K562 (cell line): Measurements from ENCODE around the gene PDIA5. TPM values are rescaled to one million over a fixed set of nuclear protein-coding genes. Genes with fewer than 3 reads are reported as not detected.

Source experiments
- HNRNPLL ChIP-seq: fragments of 200-400 bp; formaldehyde crosslinking; IDR thresholded peaks from 2 replicates; pipeline ENCODE4 v1.6.1; 2017; ENCODE audit warnings: low read length, low read depth, mild to moderate bottlenecking; ENCODE audit not compliant: poor library complexity, severe bottlenecking
- MTA1 ChIP-seq: fragments of 450-650 bp; IDR thresholded peaks from 2 replicates; pipeline ENCODE4 v1.6.1; 2017; ENCODE audit warnings: borderline replicate concordance
- NFXL1 ChIP-seq: fragments of 450-650 bp; formaldehyde crosslinking; IDR thresholded peaks from 2 replicates; pipeline ENCODE4 v1.4.0; 2021; ENCODE audit warnings: mild to moderate bottlenecking
- NRF1 ChIP-seq, 2 experiments: fragments of 450-650 bp; IDR thresholded peaks in 1 of 2; conservative IDR thresholded peaks in 1 of 2; 2 replicates each; pipeline ENCODE4 v1.6.1; 2014; ENCODE audit warnings: mild to moderate bottlenecking in 2 of 2
- POLR2A ChIP-seq: fragments of 450-650 bp; conservative IDR thresholded peaks from 2 replicates; pipeline ENCODE4 v1.6.1; 2016
- SP1 ChIP-seq: sonication (generic); formaldehyde crosslinking; IDR thresholded peaks from 2 replicates; pipeline ENCODE4 v1.8.1; 2022; ENCODE audit warnings: mild to moderate bottlenecking, missing genetic modification reagents
- TAF1 ChIP-seq: IDR thresholded peaks from 2 replicates; pipeline ENCODE4 v1.6.1; 2011; ENCODE audit warnings: mild to moderate bottlenecking, low read length, moderate library complexity; ENCODE audit not compliant: insufficient read depth, control insufficient read depth, severe bottlenecking; ENCODE audit errors: extremely low read depth
- TBL1XR1 ChIP-seq, 2 experiments: IDR thresholded peaks; 2 replicates each; pipeline ENCODE4 v1.6.1; 2012; ENCODE audit warnings: improper control_type of control experiment in 2 of 2, low read length in 2 of 2, mild to moderate bottlenecking in 1 of 2
- ZNF133 ChIP-seq: fragments of 250-450 bp; sonication (Bioruptor Pico); IDR thresholded peaks from 2 replicates; pipeline ENCODE4 v1.4.0; 2020; ENCODE audit warnings: mild to moderate bottlenecking
- polyA plus RNA-seq, 8 experiments: library from polyadenylated mRNA; depleted of rRNA in 4 of 8; stranded (reverse) in 5 of 8; unstranded in 3 of 8; fragments of >200 nt; fragmentation: Nextera tagmentation in 2 of 8; fragmentation: Illumina TruSeq in 1 of 8; extraction: Ambion mirVana in 2 of 8; extraction: Trizol in 1 of 8; gene quantifications; 2 replicates each; pipeline versions ENCODE4 v1.2.1 to v1.2.3, GENCODE V29; 2011 to 2014; ENCODE audit warnings: inconsistent platforms in 1 of 8, missing spikeins in 1 of 8
- total RNA-seq, 7 experiments: library from RNA; depleted of rRNA in 6 of 7; stranded (reverse); fragments of >200 nt in 6 of 7; fragmentation: Illumina TruSeq in 2 of 7; extraction: Trizol in 2 of 7; gene quantifications; 2 replicates each; pipeline versions ENCODE4 v1.2.1 to v1.2.3, GENCODE V29; 2011 to 2021; ENCODE audit warnings: low replicate concordance in 1 of 7
- TF ChIP-seq, protein P1 (sequence below): fragments of 450-650 bp; IDR thresholded peaks from 2 replicates; pipeline ENCODE4 v1.6.1; 2016; ENCODE audit warnings: mild to moderate bottlenecking, moderate library complexity
- TF ChIP-seq, protein P2 (sequence below): sonication (generic); formaldehyde crosslinking; IDR thresholded peaks from 2 replicates; pipeline ENCODE4 v1.8.0; 2022; ENCODE audit warnings: mild to moderate bottlenecking, missing genetic modification reagents

The PDIA5 gene
- total and polyA plus RNA-seq, 9 of the 15 experiments (the other 6 are each of a cell fraction or from before 2014, with no cell fraction given), result 3.4 to 31.8 (median 19.6) TPM

DNA sequence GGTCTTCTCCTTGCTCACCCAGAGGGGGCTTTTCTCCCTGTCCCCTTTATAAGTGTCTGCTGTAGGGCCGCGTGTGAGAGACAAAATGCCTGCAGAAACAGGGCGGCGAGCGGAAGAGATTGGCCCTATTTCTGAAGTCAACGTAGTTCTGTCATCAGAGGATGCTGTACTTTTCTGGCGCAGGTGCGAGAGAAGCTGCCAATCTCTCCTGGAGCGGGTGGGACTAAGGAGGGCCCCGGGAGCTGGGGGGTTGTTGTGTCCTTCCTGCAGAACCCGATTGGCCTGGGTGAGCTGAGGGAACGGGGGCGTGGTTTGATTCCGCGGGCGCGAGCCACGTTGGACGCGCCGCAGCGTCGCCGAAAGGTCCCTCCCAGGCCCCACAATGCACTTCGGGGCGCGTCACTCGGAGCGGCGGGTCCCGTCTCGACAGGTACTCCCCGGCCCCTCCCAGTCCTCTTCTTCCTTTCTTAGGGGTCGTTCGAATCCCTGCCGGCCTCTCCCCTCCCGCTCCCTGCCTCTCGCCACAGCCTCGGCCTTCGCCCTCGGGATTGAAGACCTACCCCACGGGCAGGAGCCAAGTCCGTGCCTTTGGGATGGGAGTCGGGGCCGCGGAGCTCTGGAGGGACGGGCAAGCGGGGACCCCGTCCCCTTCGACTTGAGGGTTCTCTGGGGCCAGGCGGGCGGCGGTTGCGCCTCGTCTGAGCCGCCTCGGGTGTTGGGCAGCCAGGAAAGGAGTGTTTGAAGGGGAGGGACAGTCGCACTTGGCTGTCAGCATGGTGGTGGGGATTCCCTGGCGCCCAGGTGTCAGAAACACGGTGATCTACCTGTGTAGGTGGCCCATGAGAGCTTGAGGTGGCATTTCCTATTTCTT lies 135.0 kb downstream of the PDIA5 start, which contains the start of gene SEC22A (continued):
- TF ChIP-seq, protein P1, sequence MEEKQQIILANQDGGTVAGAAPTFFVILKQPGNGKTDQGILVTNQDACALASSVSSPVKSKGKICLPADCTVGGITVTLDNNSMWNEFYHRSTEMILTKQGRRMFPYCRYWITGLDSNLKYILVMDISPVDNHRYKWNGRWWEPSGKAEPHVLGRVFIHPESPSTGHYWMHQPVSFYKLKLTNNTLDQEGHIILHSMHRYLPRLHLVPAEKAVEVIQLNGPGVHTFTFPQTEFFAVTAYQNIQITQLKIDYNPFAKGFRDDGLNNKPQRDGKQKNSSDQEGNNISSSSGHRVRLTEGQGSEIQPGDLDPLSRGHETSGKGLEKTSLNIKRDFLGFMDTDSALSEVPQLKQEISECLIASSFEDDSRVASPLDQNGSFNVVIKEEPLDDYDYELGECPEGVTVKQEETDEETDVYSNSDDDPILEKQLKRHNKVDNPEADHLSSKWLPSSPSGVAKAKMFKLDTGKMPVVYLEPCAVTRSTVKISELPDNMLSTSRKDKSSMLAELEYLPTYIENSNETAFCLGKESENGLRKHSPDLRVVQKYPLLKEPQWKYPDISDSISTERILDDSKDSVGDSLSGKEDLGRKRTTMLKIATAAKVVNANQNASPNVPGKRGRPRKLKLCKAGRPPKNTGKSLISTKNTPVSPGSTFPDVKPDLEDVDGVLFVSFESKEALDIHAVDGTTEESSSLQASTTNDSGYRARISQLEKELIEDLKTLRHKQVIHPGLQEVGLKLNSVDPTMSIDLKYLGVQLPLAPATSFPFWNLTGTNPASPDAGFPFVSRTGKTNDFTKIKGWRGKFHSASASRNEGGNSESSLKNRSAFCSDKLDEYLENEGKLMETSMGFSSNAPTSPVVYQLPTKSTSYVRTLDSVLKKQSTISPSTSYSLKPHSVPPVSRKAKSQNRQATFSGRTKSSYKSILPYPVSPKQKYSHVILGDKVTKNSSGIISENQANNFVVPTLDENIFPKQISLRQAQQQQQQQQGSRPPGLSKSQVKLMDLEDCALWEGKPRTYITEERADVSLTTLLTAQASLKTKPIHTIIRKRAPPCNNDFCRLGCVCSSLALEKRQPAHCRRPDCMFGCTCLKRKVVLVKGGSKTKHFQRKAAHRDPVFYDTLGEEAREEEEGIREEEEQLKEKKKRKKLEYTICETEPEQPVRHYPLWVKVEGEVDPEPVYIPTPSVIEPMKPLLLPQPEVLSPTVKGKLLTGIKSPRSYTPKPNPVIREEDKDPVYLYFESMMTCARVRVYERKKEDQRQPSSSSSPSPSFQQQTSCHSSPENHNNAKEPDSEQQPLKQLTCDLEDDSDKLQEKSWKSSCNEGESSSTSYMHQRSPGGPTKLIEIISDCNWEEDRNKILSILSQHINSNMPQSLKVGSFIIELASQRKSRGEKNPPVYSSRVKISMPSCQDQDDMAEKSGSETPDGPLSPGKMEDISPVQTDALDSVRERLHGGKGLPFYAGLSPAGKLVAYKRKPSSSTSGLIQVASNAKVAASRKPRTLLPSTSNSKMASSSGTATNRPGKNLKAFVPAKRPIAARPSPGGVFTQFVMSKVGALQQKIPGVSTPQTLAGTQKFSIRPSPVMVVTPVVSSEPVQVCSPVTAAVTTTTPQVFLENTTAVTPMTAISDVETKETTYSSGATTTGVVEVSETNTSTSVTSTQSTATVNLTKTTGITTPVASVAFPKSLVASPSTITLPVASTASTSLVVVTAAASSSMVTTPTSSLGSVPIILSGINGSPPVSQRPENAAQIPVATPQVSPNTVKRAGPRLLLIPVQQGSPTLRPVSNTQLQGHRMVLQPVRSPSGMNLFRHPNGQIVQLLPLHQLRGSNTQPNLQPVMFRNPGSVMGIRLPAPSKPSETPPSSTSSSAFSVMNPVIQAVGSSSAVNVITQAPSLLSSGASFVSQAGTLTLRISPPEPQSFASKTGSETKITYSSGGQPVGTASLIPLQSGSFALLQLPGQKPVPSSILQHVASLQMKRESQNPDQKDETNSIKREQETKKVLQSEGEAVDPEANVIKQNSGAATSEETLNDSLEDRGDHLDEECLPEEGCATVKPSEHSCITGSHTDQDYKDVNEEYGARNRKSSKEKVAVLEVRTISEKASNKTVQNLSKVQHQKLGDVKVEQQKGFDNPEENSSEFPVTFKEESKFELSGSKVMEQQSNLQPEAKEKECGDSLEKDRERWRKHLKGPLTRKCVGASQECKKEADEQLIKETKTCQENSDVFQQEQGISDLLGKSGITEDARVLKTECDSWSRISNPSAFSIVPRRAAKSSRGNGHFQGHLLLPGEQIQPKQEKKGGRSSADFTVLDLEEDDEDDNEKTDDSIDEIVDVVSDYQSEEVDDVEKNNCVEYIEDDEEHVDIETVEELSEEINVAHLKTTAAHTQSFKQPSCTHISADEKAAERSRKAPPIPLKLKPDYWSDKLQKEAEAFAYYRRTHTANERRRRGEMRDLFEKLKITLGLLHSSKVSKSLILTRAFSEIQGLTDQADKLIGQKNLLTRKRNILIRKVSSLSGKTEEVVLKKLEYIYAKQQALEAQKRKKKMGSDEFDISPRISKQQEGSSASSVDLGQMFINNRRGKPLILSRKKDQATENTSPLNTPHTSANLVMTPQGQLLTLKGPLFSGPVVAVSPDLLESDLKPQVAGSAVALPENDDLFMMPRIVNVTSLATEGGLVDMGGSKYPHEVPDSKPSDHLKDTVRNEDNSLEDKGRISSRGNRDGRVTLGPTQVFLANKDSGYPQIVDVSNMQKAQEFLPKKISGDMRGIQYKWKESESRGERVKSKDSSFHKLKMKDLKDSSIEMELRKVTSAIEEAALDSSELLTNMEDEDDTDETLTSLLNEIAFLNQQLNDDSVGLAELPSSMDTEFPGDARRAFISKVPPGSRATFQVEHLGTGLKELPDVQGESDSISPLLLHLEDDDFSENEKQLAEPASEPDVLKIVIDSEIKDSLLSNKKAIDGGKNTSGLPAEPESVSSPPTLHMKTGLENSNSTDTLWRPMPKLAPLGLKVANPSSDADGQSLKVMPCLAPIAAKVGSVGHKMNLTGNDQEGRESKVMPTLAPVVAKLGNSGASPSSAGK, result no peak
- peak; percentile 49; the same call in 1 of the 2 replicates for TF ChIP-seq SP1 (CRISPR knock-in tag)
- TF ChIP-seq TAF1, result peak; percentile 48
- TF ChIP-seq TBL1XR1 (IDR thresholded peaks at IDR 0.05; ENCODE audit: low read length in 2 of 2), result peak in 1 of 2 experiments; percentile 23; a peak in 1 of 4 replicates
- TF ChIP-seq, protein P2, sequence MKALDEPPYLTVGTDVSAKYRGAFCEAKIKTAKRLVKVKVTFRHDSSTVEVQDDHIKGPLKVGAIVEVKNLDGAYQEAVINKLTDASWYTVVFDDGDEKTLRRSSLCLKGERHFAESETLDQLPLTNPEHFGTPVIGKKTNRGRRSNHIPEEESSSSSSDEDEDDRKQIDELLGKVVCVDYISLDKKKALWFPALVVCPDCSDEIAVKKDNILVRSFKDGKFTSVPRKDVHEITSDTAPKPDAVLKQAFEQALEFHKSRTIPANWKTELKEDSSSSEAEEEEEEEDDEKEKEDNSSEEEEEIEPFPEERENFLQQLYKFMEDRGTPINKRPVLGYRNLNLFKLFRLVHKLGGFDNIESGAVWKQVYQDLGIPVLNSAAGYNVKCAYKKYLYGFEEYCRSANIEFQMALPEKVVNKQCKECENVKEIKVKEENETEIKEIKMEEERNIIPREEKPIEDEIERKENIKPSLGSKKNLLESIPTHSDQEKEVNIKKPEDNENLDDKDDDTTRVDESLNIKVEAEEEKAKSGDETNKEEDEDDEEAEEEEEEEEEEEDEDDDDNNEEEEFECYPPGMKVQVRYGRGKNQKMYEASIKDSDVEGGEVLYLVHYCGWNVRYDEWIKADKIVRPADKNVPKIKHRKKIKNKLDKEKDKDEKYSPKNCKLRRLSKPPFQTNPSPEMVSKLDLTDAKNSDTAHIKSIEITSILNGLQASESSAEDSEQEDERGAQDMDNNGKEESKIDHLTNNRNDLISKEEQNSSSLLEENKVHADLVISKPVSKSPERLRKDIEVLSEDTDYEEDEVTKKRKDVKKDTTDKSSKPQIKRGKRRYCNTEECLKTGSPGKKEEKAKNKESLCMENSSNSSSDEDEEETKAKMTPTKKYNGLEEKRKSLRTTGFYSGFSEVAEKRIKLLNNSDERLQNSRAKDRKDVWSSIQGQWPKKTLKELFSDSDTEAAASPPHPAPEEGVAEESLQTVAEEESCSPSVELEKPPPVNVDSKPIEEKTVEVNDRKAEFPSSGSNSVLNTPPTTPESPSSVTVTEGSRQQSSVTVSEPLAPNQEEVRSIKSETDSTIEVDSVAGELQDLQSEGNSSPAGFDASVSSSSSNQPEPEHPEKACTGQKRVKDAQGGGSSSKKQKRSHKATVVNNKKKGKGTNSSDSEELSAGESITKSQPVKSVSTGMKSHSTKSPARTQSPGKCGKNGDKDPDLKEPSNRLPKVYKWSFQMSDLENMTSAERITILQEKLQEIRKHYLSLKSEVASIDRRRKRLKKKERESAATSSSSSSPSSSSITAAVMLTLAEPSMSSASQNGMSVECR (CRISPR knock-in tag), result peak; percentile 51
- peak; percentile 46 for TF ChIP-seq HNRNPLL
- TF ChIP-seq MTA1, result peak; percentile 90
- TF ChIP-seq POLR2A, result peak; percentile 75
- peak; percentile 86 to 88 for TF ChIP-seq NRF1 (conservative IDR thresholded peaks at IDR 0.05 in 1 of 2, IDR thresholded peaks at IDR 0.05 in 1 of 2)
- no peak for TF ChIP-seq ZNF133 (CRISPR knock-in tag)
- TF ChIP-seq NFXL1 (CRISPR knock-in tag), result no peak
